ENCODE measurements around the gene RBPJ. TPM values are rescaled to one million over a fixed set of nuclear protein-coding genes. Genes with fewer than 3 reads are reported as not detected.

Gene RBPJ
- total RNA-seq, 2 experiments from 2014 or later, result 64.1 to 72.3 TPM

GRCh38 chr4:26407476-26407875 is 86.7 kb downstream of the RBPJ start:
- peaks cover 5% of the 10 kb centered on the region for H3K4me1 Mint-ChIP-seq (ENCODE audit: low read depth)
- H3K27ac Mint-ChIP-seq, result no peak overlapping the region
- intact Hi-C loops (cut with DNase I, micrococcal nuclease), result loop anchor here in 1 of 2 experiments (5.0 kb wide), 1 partner anchor 565 kb away; no protein-coding TSS in a partner anchor
- H3K27me3 ChIP-seq (ENCODE audit: control insufficient read depth in 1 of 2, insufficient read depth in 2 of 2, low read length in 2 of 2), result no peaks in the 10 kb centered on the region
- CTCF ChIA-PET, result interaction anchor here (1.2 to 4.6 kb wide), 2 partner anchors 77 to 420 kb away, joined by 5 to 33 read pairs; no protein-coding TSS in a partner anchor
- TF ChIP-seq CTCF (IDR thresholded peaks at IDR 0.05), result no peak
- peaks cover 12% of the 10 kb centered on the region for H3K36me3 ChIP-seq (ENCODE audit: insufficient read depth, low read length)
- H3K27me3 Mint-ChIP-seq, result no peaks in the 10 kb centered on the region
- peaks cover 0 to 14% of the 10 kb centered on the region in 2 experiments for H3K9me3 ChIP-seq (ENCODE audit: control insufficient read depth in 1 of 2, insufficient read depth in 1 of 2, low read length in 2 of 2)
- ATAC-seq (ENCODE audit: poor library complexity), result no peak
- no peak overlapping the region for H3K4me3 Mint-ChIP-seq
- H3K36me3 Mint-ChIP-seq (ENCODE audit: low read depth), result peaks cover 57% of the 10 kb centered on the region
- H3K4me1 ChIP-seq (ENCODE audit: insufficient read depth, low read length), result no peaks in the 10 kb centered on the region
- POLR2A ChIA-PET, result no interaction called here
- H3K4me3 ChIP-seq (ENCODE audit: low read length), result no peak overlapping the region
- DNase-seq, result no peak
- peaks cover 4% of the 10 kb centered on the region for H3K9me3 Mint-ChIP-seq
- H3K27ac ChIP-seq (ENCODE audit: low read depth in 1 of 2, low read length in 2 of 2), result no peak overlapping the region

GRCh38 chr4:26410385-26411293 is 89.8 kb downstream of the RBPJ start:
- peak in 6 of 14 experiments; percentile 8 to 72 (median 62) for DNase-seq
- ChIA-PET CTCF (interaction anchor here (0.7 to 4.6 kb wide), 6 partner anchors 10 to 421 kb away, joined by 3 to 33 read pairs (median 4); no protein-coding TSS in a partner anchor), POLR2A (interaction anchor here (1.0 to 1.1 kb wide), 2 partner anchors 81 to 372 kb away, joined by 4 to 5 read pairs; no protein-coding TSS in a partner anchor)
- Histone ChIP-seq H3K9me3 (ENCODE audit: control insufficient read depth in 1 of 2, insufficient read depth in 1 of 2, low read length in 2 of 2) (peaks cover 0 to 12% of the 10 kb centered on the region in 2 experiments), H3K4me3 (ENCODE audit: low read length) (no peak overlapping the region), H3K4me1 (ENCODE audit: insufficient read depth, low read length) (no peaks in the 10 kb centered on the region), H3K27ac (ENCODE audit: low read depth in 1 of 2, low read length in 2 of 2) (no peak overlapping the region), H3K36me3 (ENCODE audit: insufficient read depth, low read length) (peaks cover 13% of the 10 kb centered on the region), H3K27me3 (ENCODE audit: control insufficient read depth in 1 of 2, insufficient read depth in 2 of 2, low read length in 2 of 2) (no peaks in the 10 kb centered on the region)
- ATAC-seq (ENCODE audit: poor library complexity), result peak; percentile 62
- intact Hi-C loops (cut with DNase I, micrococcal nuclease), result loop anchor here (1.0 to 5.0 kb wide), 7 partner anchors 80 to 568 kb away; no protein-coding TSS in a partner anchor
- Mint-ChIP-seq H3K4me1 (ENCODE audit: low read depth) (no peaks in the 10 kb centered on the region), H3K9me3 (peaks cover 4% of the 10 kb centered on the region), H3K36me3 (ENCODE audit: low read depth) (peaks cover 54% of the 10 kb centered on the region), H3K27me3 (no peaks in the 10 kb centered on the region), H3K4me3 (no peak overlapping the region), H3K27ac (no peak overlapping the region)
- TF ChIP-seq CTCF (IDR thresholded peaks at IDR 0.05), result peak; percentile 79

GRCh38 chr4:26412381-26413372 is 91.9 kb downstream of the RBPJ start:
- no peaks in the 10 kb centered on the region for H3K4me1 Mint-ChIP-seq (ENCODE audit: low read depth)
- H3K9me3 ChIP-seq (ENCODE audit: control insufficient read depth in 1 of 2, insufficient read depth in 1 of 2, low read length in 2 of 2), result no peaks in the 10 kb centered on the region
- DNase-seq, result no peak
- no peaks in the 10 kb centered on the region for H3K27me3 Mint-ChIP-seq
- TF ChIP-seq CTCF (IDR thresholded peaks at IDR 0.05), result no peak
- no peak overlapping the region for H3K27ac ChIP-seq (ENCODE audit: low read depth in 1 of 2, low read length in 2 of 2)
- peaks cover 11% of the 10 kb centered on the region for H3K36me3 ChIP-seq (ENCODE audit: insufficient read depth, low read length)
- intact Hi-C loops (cut with DNase I, micrococcal nuclease), result loop anchor here in 1 of 2 experiments (5.0 kb wide), 1 partner anchor 385 kb away; no protein-coding TSS in a partner anchor
- POLR2A ChIA-PET, result no interaction called here
- CTCF ChIA-PET, result interaction anchor here (0.7 kb wide), 1 partner anchor 69 kb away, joined by 8 read pairs; no protein-coding TSS in a partner anchor
- ATAC-seq (ENCODE audit: poor library complexity), result no peak
- no peaks in the 10 kb centered on the region for H3K9me3 Mint-ChIP-seq
- H3K27me3 ChIP-seq (ENCODE audit: control insufficient read depth in 1 of 2, insufficient read depth in 2 of 2, low read length in 2 of 2), result no peaks in the 10 kb centered on the region
- H3K4me3 ChIP-seq (ENCODE audit: low read length), result no peak overlapping the region
- no peak overlapping the region for H3K27ac Mint-ChIP-seq
- peaks cover 52% of the 10 kb centered on the region for H3K36me3 Mint-ChIP-seq (ENCODE audit: low read depth)
- no peak overlapping the region for H3K4me3 Mint-ChIP-seq
- H3K4me1 ChIP-seq (ENCODE audit: insufficient read depth, low read length), result no peaks in the 10 kb centered on the region
